CD4-positive, alpha-beta T cell treated with Interleukin-4 for 1 hour (primary cell): ENCODE data around the gene PGM1.

Experiments used
- DNase-seq, 2 donors: peaks; one replicate each; pipeline ENCODE4 v3.0.0-alpha.2; 2020 to 2022

The PGM1 gene

DNA sequence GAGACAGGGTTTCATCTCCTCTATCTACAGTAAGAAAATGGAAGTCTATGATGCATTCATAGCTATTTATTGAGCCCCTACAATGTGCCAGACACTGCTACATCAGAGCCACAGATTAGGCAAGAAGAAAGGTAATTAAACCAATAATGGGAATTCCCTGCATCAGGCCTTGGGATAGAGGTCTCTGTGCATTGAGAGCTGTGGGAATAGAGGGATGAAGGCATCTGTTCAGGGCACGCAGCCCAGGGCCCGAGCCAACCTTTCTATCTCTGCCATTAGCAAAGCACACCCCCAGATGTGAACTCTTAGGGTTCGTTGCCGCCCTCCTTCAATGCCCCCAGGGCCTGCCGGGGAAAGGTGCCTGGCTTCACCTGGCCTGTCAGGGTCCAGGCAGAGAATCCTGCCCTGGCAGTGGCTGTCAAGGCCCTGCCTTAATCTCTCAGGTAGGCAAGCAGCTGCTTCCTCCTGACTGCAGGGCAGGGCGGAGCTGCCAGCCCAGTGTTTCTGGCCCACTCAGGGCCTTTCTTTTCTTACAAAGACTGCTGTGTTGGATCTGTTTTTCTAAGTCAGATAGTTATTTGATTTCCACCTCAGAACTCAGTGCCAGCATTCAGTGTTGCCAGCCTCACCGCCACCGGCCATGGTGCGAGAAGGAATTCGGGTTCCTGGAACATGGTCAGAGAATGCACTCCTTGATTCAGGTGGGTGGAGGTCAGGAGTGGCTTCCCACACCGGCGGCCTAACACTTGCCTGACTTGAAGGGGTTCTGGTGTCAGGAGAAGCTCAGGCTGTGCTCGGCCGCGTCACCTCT, 76.1 kb downstream of the PGM1 start:
- DNase-seq = no peak

DNA sequence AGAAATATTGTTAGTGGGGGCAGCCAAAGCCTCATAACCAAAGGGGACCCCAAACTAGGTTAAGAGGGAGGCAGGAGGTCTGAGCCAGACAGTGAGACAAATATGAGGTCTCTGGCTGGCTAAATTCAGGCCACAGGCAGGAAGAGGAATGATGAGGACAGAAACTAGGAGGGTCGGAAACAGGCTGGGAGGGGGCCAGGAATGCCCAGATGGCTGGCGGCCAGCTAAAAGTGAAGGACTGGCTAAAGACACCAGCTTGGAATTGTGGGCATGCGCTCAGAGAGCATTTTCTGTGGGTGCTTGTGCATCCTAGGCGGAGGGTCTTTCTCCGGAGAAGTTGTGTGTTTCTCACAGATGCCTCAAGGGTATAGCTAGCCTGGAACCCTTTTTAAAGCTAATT, 77.0 kb downstream of the PGM1 start:
- DNase-seq = no peak

GRCh38 chr1:63671514-63671913, 78.3 kb downstream of the PGM1 start:
- no peak for DNase-seq

- no peak for DNase-seq
These were observed 81.1 kb downstream of the PGM1 start for GRCh38 chr1:63674238-63674864.

DNA sequence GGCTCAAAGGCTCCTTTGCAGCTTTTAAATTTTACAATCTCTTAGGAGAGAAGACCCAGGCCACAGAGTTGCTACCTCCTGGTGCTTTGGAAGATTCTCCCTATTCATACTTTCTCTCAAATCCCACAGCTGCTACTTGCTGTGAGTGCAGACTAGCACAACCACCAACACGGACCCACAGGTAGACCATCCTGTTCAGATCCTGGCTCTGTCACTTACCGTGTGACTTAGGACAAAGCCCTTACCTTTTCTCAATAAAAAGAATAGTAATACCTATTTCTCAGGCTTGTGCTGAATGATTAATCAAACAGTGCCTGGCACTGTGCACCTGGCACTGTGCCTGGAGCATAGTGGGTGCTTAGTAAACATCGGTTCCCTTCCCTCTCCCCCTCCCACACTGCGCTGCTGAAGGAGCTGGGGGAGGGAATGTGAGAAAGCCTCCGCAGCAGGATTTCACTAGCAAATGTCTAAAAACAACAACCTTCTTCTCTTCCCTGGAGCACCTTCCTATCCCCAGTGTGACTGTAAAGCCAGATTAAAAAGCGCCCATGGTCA, 81.7 kb downstream of the PGM1 start:
- DNase-seq = no peak

DNA sequence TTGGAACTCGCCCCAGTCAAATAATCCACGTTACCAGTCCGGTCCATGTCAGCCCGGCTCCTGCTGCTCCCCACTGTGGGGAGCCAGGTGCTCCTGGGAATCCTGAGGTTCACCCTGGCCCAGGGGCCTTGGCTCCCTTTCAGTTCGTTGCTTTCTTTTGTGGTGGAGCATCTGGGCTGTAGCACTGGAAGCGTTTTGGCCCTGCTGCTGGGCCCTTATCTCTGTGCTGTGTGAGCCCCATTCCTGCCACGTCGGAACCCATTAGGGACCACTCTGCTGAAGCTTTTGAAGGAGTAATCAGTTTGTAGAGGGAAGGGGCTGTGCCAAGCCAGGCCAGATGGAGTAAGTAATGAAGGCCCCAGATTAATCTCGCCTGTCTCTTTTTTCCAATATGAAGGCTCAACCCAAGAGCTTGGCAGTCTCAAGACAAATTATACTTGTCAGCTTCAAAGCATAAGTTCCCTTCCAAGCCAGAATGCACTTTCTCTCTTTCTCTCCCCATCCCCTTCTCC, 82.3 kb downstream of the PGM1 start:
- DNase-seq = no peak

- no peak for DNase-seq
These were observed 84.3 kb downstream of the PGM1 start for GRCh38 chr1:63677497-63677896.

- DNase-seq = no peak
These were observed 85.0 kb downstream of the PGM1 start for GRCh38 chr1:63678200-63678599.

- DNase-seq = no peak
These were observed 85.9 kb downstream of the PGM1 start for GRCh38 chr1:63679076-63679475.

- no peak for DNase-seq
These were observed 86.4 kb downstream of the PGM1 start for GRCh38 chr1:63679589-63679988.

GRCh38 chr1:63682936-63683335, 89.7 kb downstream of the PGM1 start:
- no peak for DNase-seq

- DNase-seq = no peak
These were observed 90.5 kb downstream of the PGM1 start for GRCh38 chr1:63683759-63684158.

- DNase-seq = no peak
These were observed 93.5 kb downstream of the PGM1 start for GRCh38 chr1:63686696-63687095.

DNA sequence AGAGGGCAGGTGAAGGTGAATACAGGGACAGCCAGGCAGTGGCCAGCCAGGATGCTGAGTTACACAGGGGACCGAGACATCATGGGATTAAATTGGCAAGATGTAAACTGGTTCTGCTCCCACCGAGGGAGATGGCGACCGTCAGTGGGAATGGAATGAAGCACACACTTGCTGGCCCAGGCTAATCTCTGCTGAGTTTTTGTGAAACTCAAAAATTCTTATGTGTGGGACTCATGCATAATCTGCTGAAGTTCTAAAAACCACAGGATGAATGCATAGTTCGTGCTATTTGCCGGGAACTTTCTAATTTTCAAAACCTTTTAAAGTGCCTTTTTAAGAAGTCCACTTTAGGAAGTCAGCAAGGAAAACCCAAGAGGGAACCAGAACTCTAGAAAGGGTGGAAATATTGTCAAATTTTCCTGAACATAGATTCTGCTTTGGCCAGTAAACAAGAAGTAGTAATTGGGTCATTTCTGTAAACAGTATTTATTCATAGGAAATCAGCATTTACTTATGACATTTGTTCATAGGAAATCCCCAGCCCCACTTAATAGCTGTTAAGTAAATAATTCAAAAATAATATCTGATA, 95.2 kb downstream of the PGM1 start:
- DNase-seq = no peak

GRCh38 chr1:63690966-63691700, 97.9 kb downstream of the PGM1 start:
- DNase-seq = no peak

GRCh38 chr1:63691701-63692425, 98.7 kb downstream of the PGM1 start:
- peak; percentile 25 to 31 for DNase-seq

DNA sequence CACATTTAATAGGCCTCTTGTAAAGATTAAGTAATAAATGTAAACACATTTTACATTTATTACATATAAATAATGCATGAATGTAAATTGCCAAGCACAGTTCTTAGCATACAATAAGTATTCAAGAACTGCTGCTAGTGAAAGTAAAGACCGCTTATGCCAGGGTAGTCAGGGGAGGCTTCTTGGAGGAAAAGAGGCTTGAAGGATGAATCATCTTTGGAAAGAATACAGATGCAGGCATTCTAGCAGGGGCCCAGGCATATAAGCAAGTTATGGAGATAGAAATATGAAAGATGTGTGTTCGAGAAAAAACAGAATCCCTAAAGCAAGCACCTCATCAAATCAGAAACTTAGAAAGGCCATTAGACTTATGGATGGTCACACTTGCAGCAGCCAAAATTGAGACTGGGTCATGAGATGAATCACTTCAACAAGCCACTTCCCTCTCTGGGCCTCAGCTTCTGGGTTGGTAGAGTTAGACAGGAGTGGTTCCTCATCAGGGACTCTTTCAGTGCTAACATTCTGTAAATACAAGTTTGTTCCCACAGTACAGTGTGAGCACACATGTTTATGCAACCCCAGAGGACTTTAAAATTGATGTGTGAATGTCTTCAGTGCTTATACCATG, 100.8 kb downstream of the PGM1 start:
- no peak for DNase-seq

DNA sequence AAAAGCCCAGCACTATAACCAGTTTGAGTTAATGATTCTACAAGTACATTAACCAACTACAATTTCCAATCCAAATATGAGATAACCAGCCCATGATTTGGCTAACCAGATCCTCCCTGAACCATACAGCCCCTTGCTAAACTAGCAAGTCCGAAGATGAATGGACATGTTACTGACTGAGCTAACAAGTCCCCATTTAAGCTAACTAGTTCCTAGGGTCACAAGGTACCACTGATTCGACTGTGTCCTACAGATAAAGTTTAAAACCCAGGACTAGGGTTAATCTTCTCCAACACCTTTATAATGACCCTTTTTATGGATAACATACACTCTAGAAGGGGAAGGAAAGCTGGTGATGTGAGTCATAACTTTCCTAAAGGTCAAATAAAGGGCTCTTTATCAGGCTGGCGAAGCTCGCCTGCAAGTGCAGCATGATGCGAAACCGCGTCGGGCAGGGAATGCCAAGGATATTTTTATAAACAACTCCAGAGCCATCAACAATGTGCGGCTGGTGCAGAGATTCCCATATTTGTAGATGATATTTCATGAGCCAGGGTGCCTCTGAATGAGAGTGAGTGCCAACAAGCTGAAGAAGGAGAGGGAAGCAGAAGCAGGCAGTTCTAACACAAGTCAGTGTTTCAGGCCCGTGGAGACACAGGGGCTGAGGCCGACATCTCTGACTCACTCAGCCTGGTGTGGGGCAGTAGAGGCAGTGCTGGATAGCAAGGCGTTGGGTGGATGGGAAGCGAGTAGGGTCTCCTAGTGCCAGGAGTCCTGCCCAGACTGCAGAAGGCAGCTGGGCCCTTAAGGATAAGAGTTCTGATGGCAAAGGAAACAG, 105.0 kb downstream of the PGM1 start:
- DNase-seq = no peak

GRCh38 chr1:63701187-63701586, 108.0 kb downstream of the PGM1 start:
- no peak for DNase-seq

DNA sequence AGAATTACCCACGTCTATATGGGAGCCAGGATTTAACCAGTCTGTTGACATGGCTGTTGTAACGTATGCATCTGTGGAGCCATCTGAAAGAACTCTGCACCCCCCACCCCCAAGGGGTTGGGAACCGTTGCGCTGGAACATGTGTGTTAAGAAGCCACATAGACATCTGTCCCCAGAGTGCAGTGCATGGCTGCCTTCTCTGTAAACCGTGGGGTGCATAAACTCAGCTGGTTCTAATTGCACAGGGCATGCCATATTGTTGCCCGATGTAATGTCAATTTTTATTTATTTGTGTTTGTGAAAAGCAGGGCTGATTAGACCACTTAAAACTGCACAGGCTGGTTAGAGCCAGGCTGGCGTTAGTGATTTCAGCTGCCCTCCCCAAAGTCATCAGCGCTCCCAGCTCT, 110.5 kb downstream of the PGM1 start:
- no peak for DNase-seq

DNA sequence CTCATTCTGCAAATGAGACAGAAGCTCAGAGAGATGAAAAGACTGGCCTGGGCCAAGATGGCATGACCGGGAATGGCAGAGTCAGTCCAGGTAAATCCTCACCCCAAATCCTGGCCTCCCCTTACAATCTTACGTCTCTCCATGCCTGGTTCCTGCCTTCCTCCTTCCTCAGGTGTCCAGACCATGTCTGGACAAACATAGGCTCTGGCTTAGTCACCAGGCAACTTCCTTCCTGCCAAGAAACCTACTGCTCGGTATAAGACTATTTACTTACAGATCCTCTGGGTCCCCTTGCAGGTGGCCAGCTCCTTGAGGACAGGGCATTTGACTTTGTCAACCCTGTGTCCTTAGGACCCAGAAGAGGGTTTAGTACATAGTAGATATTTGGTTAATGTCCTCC, 111.2 kb downstream of the PGM1 start:
- no peak for DNase-seq
